Smooth muscle cell of trachea (primary cell): ENCODE data around the gene HNRNPCL4. TPM values are rescaled to one million over a fixed set of nuclear protein-coding genes. Genes with fewer than 3 reads are reported as not detected.

Experiments used
- total RNA-seq: library from RNA; depleted of rRNA; stranded (reverse); fragments of >200 nt; gene quantifications from 2 replicates; pipeline ENCODE4 v1.2.1, GENCODE V29; 2014

HNRNPCL4 gene
- total RNA-seq: not detected in 2 replicates

DNA sequence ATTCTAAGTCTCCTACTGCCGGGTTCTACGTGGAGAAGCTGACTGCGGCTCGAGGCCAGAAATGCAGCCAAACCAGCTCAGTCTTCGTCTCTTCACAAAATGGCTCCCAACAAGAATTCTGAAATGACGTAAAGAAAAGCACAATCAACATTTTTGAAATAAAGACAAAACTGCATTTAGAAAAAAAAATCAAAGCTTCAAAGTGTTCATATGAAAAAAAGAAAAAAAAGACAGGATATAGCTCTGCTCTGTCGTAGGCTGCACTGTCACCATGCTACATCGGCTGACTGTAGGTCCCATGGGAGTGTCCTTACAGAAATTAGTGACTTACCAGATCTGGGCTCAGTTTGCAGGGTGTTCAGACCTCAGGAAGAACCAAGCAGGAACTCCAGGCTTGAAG is at the start of gene HNRNPCL4:
Gene HNRNPCL4 (minus strand): TSS at position 101 of the 400 bp plus-strand sequence. CDS start 164 bp downstream, outside the sequence.

GRCh38 chr1:13201309-13201708 is 35.9 kb upstream of the HNRNPCL4 start, which contains the start of gene PRAMEF13:
Gene PRAMEF13, minus strand, starts transcription at chr1:13201409. Its CDS starts 1,820 bp downstream, at chr1:13199589.

DNA sequence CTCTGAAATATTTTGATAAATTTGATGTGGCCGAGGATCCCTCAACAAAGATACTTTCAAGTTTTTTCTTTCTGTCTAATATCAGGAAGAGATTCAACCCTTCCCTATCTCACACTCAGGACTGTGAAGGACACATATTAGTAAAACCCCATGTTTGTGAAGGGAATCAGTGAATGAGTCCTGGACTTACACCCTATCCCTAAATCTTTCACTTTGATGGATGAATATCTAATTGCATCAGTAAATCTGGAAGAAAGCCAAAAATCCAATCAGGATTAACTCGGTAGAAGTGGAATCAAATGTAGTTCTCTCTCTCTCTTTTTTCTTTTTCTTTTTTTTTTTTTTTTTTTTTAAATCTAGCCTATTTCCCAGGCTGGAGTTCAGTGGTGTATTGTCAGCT is 6.1 kb upstream of the HNRNPCL4 start, which contains the start of gene PRAMEF9:
Gene PRAMEF9 (plus strand): TSS at position 301 of the 400 bp plus-strand sequence. CDS start 3,433 bp downstream, outside the sequence.

GRCh38 chr1:13155909-13156308 is 9.5 kb downstream of the HNRNPCL4 start, which contains the start of gene PRAMEF26:
Gene PRAMEF26, minus strand, starts transcription at chr1:13156009. Its CDS starts 2,914 bp downstream, at chr1:13153095.

GRCh38 chr1:13116754-13117153 is 48.7 kb downstream of the HNRNPCL4 start, which contains the start of gene HNRNPCL2:
Gene HNRNPCL2, minus strand, starts transcription at chr1:13116854. Its CDS starts 454 bp downstream, at chr1:13116400.

Other genes with a start within 250 kb of the HNRNPCL4 start
- gene PRAMEF7, start 249.0 kb downstream of the HNRNPCL4 start, total RNA-seq: not detected in 2 replicates
- not detected in 2 replicates for gene PRAMEF6, start 218.1 kb downstream of the HNRNPCL4 start, total RNA-seq
- not detected in 2 replicates for gene PRAMEF27, start 109.1 kb downstream of the HNRNPCL4 start, total RNA-seq
- not detected in 2 replicates for gene HNRNPCL3, start 104.9 kb downstream of the HNRNPCL4 start, total RNA-seq
- not detected in 2 replicates for gene PRAMEF25, start 94.9 kb downstream of the HNRNPCL4 start, total RNA-seq
- gene HNRNPCL2, start 48.8 kb downstream of the HNRNPCL4 start, total RNA-seq: not detected in 2 replicates
- gene PRAMEF26, start 9.6 kb downstream of the HNRNPCL4 start, total RNA-seq: not detected in 2 replicates
- not detected in 2 replicates for gene PRAMEF9, start 6.2 kb upstream of the HNRNPCL4 start, total RNA-seq
- not detected in 2 replicates for gene PRAMEF13, start 35.8 kb upstream of the HNRNPCL4 start, total RNA-seq
- not detected in 2 replicates for gene PRAMEF18, start 60.5 kb upstream of the HNRNPCL4 start, total RNA-seq
- not detected in 2 replicates for gene PRAMEF5, start 88.6 kb upstream of the HNRNPCL4 start, total RNA-seq
- gene PRAMEF8, start 119.5 kb upstream of the HNRNPCL4 start, total RNA-seq: not detected in 2 replicates
- not detected in 2 replicates for gene PRAMEF33, start 137.9 kb upstream of the HNRNPCL4 start, total RNA-seq
- gene PRAMEF15, start 149.9 kb upstream of the HNRNPCL4 start, total RNA-seq: not detected in 2 replicates
- gene PRAMEF14, start 181.5 kb upstream of the HNRNPCL4 start, total RNA-seq: not detected in 2 replicates
- not detected in 2 replicates for gene PRAMEF19, start 206.3 kb upstream of the HNRNPCL4 start, total RNA-seq
- gene PRAMEF17, start 224.0 kb upstream of the HNRNPCL4 start, total RNA-seq: not detected in 2 replicates
- not detected in 2 replicates for gene PRAMEF20, start 244.8 kb upstream of the HNRNPCL4 start, total RNA-seq